Measurements from ENCODE around the gene ACSF3. TPM values are rescaled to one million over a fixed set of nuclear protein-coding genes. Genes with fewer than 3 reads are reported as not detected.
"Not testable (repeated sequence)": the region's sequence is repeated elsewhere in the genome, so short reads cannot be mapped to it uniquely, and the experiment has no call there.

Gene ACSF3
- total RNA-seq, 2 donors from 2014 or later, result 34.8 to 35.5 TPM

DNA sequence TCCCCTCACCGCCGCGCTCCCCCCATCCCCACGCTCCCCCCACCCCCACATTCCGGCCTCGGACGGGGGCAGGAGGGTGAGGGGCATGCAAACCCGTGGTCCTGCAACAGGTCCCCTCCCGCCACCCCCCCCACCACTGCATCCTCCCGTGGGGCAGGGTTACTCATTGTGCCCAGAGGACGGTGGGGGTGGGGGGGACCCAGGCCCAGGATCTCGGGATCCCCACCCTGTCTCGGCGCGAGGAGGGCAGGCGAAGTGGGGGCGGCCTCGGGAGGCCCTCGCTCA is 98.2 kb downstream of the ACSF3 start:
- Mint-ChIP-seq H3K27me3 (ENCODE audit: insufficient read depth) (peaks cover 24% of the 10 kb centered on the region), H3K36me3 (ENCODE audit: low read depth) (no peaks in the 10 kb centered on the region), H3K9me3 (no peaks in the 10 kb centered on the region), H3K27ac (no peak overlapping the region), H3K4me1 (no peaks in the 10 kb centered on the region), H3K4me3 (no peak overlapping the region)
- TF ChIP-seq, protein P1, sequence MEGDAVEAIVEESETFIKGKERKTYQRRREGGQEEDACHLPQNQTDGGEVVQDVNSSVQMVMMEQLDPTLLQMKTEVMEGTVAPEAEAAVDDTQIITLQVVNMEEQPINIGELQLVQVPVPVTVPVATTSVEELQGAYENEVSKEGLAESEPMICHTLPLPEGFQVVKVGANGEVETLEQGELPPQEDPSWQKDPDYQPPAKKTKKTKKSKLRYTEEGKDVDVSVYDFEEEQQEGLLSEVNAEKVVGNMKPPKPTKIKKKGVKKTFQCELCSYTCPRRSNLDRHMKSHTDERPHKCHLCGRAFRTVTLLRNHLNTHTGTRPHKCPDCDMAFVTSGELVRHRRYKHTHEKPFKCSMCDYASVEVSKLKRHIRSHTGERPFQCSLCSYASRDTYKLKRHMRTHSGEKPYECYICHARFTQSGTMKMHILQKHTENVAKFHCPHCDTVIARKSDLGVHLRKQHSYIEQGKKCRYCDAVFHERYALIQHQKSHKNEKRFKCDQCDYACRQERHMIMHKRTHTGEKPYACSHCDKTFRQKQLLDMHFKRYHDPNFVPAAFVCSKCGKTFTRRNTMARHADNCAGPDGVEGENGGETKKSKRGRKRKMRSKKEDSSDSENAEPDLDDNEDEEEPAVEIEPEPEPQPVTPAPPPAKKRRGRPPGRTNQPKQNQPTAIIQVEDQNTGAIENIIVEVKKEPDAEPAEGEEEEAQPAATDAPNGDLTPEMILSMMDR (conservative IDR thresholded peaks at IDR 0.05), result no peak
- Histone ChIP-seq H3K9ac (ENCODE audit: extremely low read depth, low read length, poor library complexity, severe bottlenecking) (no peak overlapping the region), H3K4me1 (ENCODE audit: control insufficient read depth, insufficient read depth, low read length) (no peaks in the 10 kb centered on the region), H3K27ac (ENCODE audit: low read depth, low read length) (no peak overlapping the region), H3K9me3 (ENCODE audit: control insufficient read depth, low read length) (no peaks in the 10 kb centered on the region), H3K36me3 (ENCODE audit: control insufficient read depth, insufficient read depth, low read length) (no peaks in the 10 kb centered on the region), H3K4me3 (ENCODE audit: low read length) (no peak overlapping the region), H3K27me3 (ENCODE audit: control insufficient read depth, insufficient read depth, low read length, poor library complexity, severe bottlenecking) (peaks cover 35% of the 10 kb centered on the region)
- DNase-seq, result no peak
- 0 to 13% methylated on average over 1 to 10 of the region's 19 CpGs for WGBS, 2 experiments (ENCODE audit: insufficient coverage in 1 of 2, insufficient read length in 1 of 2)

GRCh38 chr16:89192186-89192955 is 98.7 kb downstream of the ACSF3 start:
- peaks cover 35% of the 10 kb centered on the region for H3K27me3 ChIP-seq (ENCODE audit: control insufficient read depth, insufficient read depth, low read length, poor library complexity, severe bottlenecking)
- not testable (repeated sequence) for H3K9ac ChIP-seq (ENCODE audit: extremely low read depth, low read length, poor library complexity, severe bottlenecking); H3K4me3 Mint-ChIP-seq; H3K9me3 Mint-ChIP-seq; H3K9me3 ChIP-seq (ENCODE audit: control insufficient read depth, low read length); H3K4me3 ChIP-seq (ENCODE audit: low read length); H3K4me1 Mint-ChIP-seq; H3K4me1 ChIP-seq (ENCODE audit: control insufficient read depth, insufficient read depth, low read length); H3K27ac Mint-ChIP-seq; H3K27ac ChIP-seq (ENCODE audit: low read depth, low read length); H3K36me3 Mint-ChIP-seq (ENCODE audit: low read depth); H3K36me3 ChIP-seq (ENCODE audit: control insufficient read depth, insufficient read depth, low read length)
- 3 to 4% methylated on average over 13 to 63 of the region's 63 CpGs for WGBS, 2 experiments (ENCODE audit: insufficient coverage in 1 of 2, insufficient read length in 1 of 2)
- H3K27me3 Mint-ChIP-seq (ENCODE audit: insufficient read depth), result peaks cover 23% of the 10 kb centered on the region
- peak; percentile 92 for DNase-seq

GRCh38 chr16:89192956-89193575 is 99.4 kb downstream of the ACSF3 start:
- Histone ChIP-seq H3K4me3 (ENCODE audit: low read length) (no peak overlapping the region), H3K27ac (ENCODE audit: low read depth, low read length) (no peak overlapping the region), H3K9ac (ENCODE audit: extremely low read depth, low read length, poor library complexity, severe bottlenecking) (no peak overlapping the region), H3K4me1 (ENCODE audit: control insufficient read depth, insufficient read depth, low read length) (no peaks in the 10 kb centered on the region), H3K36me3 (ENCODE audit: control insufficient read depth, insufficient read depth, low read length) (no peaks in the 10 kb centered on the region), H3K27me3 (ENCODE audit: control insufficient read depth, insufficient read depth, low read length, poor library complexity, severe bottlenecking) (peaks cover 35% of the 10 kb centered on the region), H3K9me3 (ENCODE audit: control insufficient read depth, low read length) (no peaks in the 10 kb centered on the region)
- no peaks in the 10 kb centered on the region for H3K9me3 Mint-ChIP-seq
- TF ChIP-seq, protein P1 (conservative IDR thresholded peaks at IDR 0.05), result no peak
- H3K36me3 Mint-ChIP-seq (ENCODE audit: low read depth), result no peaks in the 10 kb centered on the region
- peaks cover 20% of the 10 kb centered on the region for H3K27me3 Mint-ChIP-seq (ENCODE audit: insufficient read depth)
- H3K4me3 Mint-ChIP-seq, result no peak overlapping the region
- peak; percentile 91 for DNase-seq
- no peaks in the 10 kb centered on the region for H3K4me1 Mint-ChIP-seq
- 21 to 53% methylated on average over 8 to 27 of the region's 39 CpGs for WGBS, 2 experiments (ENCODE audit: insufficient coverage in 1 of 2, insufficient read length in 1 of 2)
- H3K27ac Mint-ChIP-seq, result no peak overlapping the region
